ENCODE data around the gene C1orf159.

Gene C1orf159

DNA sequence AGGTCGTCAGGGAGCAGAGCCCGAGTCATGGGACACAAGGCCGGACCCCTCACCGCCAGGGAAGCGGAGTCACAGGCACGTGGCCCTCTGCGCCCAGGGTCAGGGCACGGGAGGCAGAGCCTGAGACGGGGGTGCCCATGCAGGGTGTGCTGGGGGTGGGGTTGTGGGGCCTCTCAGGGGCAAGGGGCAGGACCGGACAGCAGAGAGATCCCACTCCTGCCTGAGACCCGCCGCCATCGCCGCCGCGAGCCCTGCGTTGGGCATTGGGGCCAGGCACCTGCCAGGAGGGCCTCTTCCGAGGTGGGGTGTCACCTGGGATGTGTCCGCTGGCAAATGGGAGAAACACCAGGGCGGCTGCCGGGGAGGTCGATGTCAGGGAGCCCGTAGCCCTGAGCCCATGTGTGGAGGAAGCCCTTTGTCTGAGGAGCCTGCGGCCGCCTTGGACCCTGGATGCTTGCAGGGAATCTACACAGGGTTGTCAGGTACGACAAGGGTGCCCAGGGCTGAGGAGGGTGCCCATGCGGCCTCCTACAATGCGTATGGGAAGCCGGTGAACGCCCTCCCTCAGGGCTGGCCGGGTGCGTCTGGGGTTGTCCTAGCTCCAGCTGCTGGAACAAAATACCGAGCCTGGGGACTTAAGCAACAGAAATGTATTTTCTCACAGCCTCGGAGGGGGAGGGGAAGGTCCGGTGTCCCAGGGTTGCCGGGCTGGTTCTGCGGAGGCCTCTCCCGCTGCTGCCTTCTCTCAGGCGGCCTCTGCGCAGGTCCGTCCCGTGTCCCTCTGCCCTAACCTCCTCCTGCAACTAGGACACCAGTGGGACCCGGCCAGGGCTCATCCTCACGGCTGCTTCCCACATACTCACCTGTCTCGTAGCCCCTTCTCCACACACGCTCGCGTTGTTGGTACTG is 16.4 kb upstream of the C1orf159 start:
- peaks cover 11% of the 10 kb centered on the region for H3K4me1 ChIP-seq (ENCODE audit: low read depth, poor library complexity, severe bottlenecking)
- H4K20me1 ChIP-seq (ENCODE audit: insufficient read depth) = no peaks in the 10 kb centered on the region
- no peak overlapping the region for H2AFZ ChIP-seq (ENCODE audit: low read depth)
- peaks cover 71% of the 10 kb centered on the region for H3K27me3 ChIP-seq (ENCODE audit: insufficient read depth, low read depth)
- TF ChIP-seq, protein P1, sequence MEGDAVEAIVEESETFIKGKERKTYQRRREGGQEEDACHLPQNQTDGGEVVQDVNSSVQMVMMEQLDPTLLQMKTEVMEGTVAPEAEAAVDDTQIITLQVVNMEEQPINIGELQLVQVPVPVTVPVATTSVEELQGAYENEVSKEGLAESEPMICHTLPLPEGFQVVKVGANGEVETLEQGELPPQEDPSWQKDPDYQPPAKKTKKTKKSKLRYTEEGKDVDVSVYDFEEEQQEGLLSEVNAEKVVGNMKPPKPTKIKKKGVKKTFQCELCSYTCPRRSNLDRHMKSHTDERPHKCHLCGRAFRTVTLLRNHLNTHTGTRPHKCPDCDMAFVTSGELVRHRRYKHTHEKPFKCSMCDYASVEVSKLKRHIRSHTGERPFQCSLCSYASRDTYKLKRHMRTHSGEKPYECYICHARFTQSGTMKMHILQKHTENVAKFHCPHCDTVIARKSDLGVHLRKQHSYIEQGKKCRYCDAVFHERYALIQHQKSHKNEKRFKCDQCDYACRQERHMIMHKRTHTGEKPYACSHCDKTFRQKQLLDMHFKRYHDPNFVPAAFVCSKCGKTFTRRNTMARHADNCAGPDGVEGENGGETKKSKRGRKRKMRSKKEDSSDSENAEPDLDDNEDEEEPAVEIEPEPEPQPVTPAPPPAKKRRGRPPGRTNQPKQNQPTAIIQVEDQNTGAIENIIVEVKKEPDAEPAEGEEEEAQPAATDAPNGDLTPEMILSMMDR (conservative IDR thresholded peaks at IDR 0.05; ENCODE audit: low read depth, low read length) = no peak
- H3K4me2 ChIP-seq = no peak overlapping the region
- no peak overlapping the region for H3K9ac ChIP-seq
- no peaks in the 10 kb centered on the region for H3K79me2 ChIP-seq (ENCODE audit: insufficient read depth, low read depth)
- no peak overlapping the region for H3K27ac ChIP-seq
- no peaks in the 10 kb centered on the region for H3K36me3 ChIP-seq (ENCODE audit: insufficient read depth)
- H3K4me3 ChIP-seq (IDR thresholded peaks at IDR 0.05; ENCODE audit: insufficient read depth, low read depth, low read length) = no peak overlapping the region

GRCh38 chr1:1130206-1131120 is 14.6 kb upstream of the C1orf159 start:
- Histone ChIP-seq H3K36me3 (ENCODE audit: insufficient read depth) (no peaks in the 10 kb centered on the region), H3K9ac (no peak overlapping the region), H3K4me3 (IDR thresholded peaks at IDR 0.05; ENCODE audit: insufficient read depth, low read depth, low read length) (no peak overlapping the region), H3K27me3 (ENCODE audit: insufficient read depth, low read depth) (peaks cover 78% of the 10 kb centered on the region), H3K4me2 (no peak overlapping the region), H2AFZ (ENCODE audit: low read depth) (no peak overlapping the region), H3K4me1 (ENCODE audit: low read depth, poor library complexity, severe bottlenecking) (no peaks in the 10 kb centered on the region), H4K20me1 (ENCODE audit: insufficient read depth) (no peaks in the 10 kb centered on the region), H3K79me2 (ENCODE audit: insufficient read depth, low read depth) (no peaks in the 10 kb centered on the region), H3K27ac (no peak overlapping the region)
- TF ChIP-seq, protein P1 (conservative IDR thresholded peaks at IDR 0.05; ENCODE audit: low read depth, low read length) = no peak

GRCh38 chr1:1129381-1129821 is 13.5 kb upstream of the C1orf159 start:
- H3K4me2 ChIP-seq = no peak overlapping the region
- no peak overlapping the region for H3K9ac ChIP-seq
- no peaks in the 10 kb centered on the region for H3K4me1 ChIP-seq (ENCODE audit: low read depth, poor library complexity, severe bottlenecking)

More at GRCh38 chr1:1129381-1129821, 13.5 kb upstream of the C1orf159 start:
- TF ChIP-seq, protein P1 (conservative IDR thresholded peaks at IDR 0.05; ENCODE audit: low read depth, low read length) = no peak
- Histone ChIP-seq H3K4me3 (IDR thresholded peaks at IDR 0.05; ENCODE audit: insufficient read depth, low read depth, low read length) (no peak overlapping the region), H4K20me1 (ENCODE audit: insufficient read depth) (no peaks in the 10 kb centered on the region), H3K27me3 (ENCODE audit: insufficient read depth, low read depth) (peaks cover 88% of the 10 kb centered on the region), H3K36me3 (ENCODE audit: insufficient read depth) (no peaks in the 10 kb centered on the region), H3K79me2 (ENCODE audit: insufficient read depth, low read depth) (no peaks in the 10 kb centered on the region), H3K27ac (no peak overlapping the region), H2AFZ (ENCODE audit: low read depth) (no peak overlapping the region)

Measured in KMS-11 (cell line).